ENCODE measurements around the gene PCSK1N. TPM values are rescaled to one million over a fixed set of nuclear protein-coding genes. Genes with fewer than 3 reads are reported as not detected.

The PCSK1N gene
- total RNA-seq, 4 donors from 2014 or later = 2.9 to 15.2 (median 7.7) TPM

GRCh38 chrX:48798318-48798717 is 37.1 kb downstream of the PCSK1N start:
- WGBS = 74% methylated on average over 2 of the region's 2 CpGs
- Histone ChIP-seq H3K4me1 (peaks cover 6 to 15% (median 10%) of the 10 kb centered on the region in 4 donors), H3K27me3 (peaks cover 0 to 7% (median 0%) of the 10 kb centered on the region in 4 donors), H3K9me3 (no peaks in the 10 kb centered on the region), H3K36me3 (no peaks in the 10 kb centered on the region), H3K27ac (replicated peaks in 1 of 4) (no peak overlapping the region), H3K4me3 (no peak overlapping the region)
- DNase-seq (ENCODE audit: extremely low spot score) = no peak
- intact Hi-C loops (cut with DNase I) = loop anchor here (10.0 kb wide), 1 partner anchor 154 kb away; no protein-coding TSS in a partner anchor
- TF ChIP-seq POLR2A (IDR thresholded peaks at IDR 0.05; ENCODE audit: low read depth) = no peak
- no peak for TF ChIP-seq POLR2AphosphoS5 (IDR thresholded peaks at IDR 0.05)
- no peak for TF ChIP-seq CTCF (IDR thresholded peaks at IDR 0.05)
- TF ChIP-seq EP300 (IDR thresholded peaks at IDR 0.05) = no peak

- 58% methylated on average over 8 of the region's 8 CpGs for WGBS
- intact Hi-C loops (cut with DNase I) = loop anchor here (10.0 kb wide), 1 partner anchor 150 kb away; no protein-coding TSS in a partner anchor
- H3K4me1 ChIP-seq = no peaks in the 10 kb centered on the region
These were observed 40.4 kb downstream of the PCSK1N start for GRCh38 chrX:48794911-48795515.

GRCh38 chrX:48794340-48794910 is 41.0 kb downstream of the PCSK1N start:
- DNase-seq (ENCODE audit: extremely low spot score) = no peak
- intact Hi-C loops (cut with DNase I) = loop anchor here (10.0 kb wide), 1 partner anchor 150 kb away; no protein-coding TSS in a partner anchor
- Histone ChIP-seq H3K27ac (replicated peaks in 1 of 4) (no peak overlapping the region), H3K9me3 (no peaks in the 10 kb centered on the region), H3K4me1 (no peaks in the 10 kb centered on the region), H3K4me3 (no peak overlapping the region), H3K36me3 (no peaks in the 10 kb centered on the region), H3K27me3 (peaks cover 0 to 7% (median 0%) of the 10 kb centered on the region in 4 donors)
- WGBS = 78% methylated on average over 12 of the region's 12 CpGs
- TF ChIP-seq EP300 (IDR thresholded peaks at IDR 0.05) (no peak), CTCF (IDR thresholded peaks at IDR 0.05) (no peak), POLR2A (IDR thresholded peaks at IDR 0.05; ENCODE audit: low read depth) (no peak), POLR2AphosphoS5 (IDR thresholded peaks at IDR 0.05) (no peak)

More at GRCh38 chrX:48794911-48795515, 40.4 kb downstream of the PCSK1N start:
- Histone ChIP-seq H3K27me3 (peaks cover 0 to 7% (median 0%) of the 10 kb centered on the region in 4 donors), H3K27ac (replicated peaks in 1 of 4) (no peak overlapping the region), H3K36me3 (no peaks in the 10 kb centered on the region), H3K4me3 (no peak overlapping the region), H3K9me3 (no peaks in the 10 kb centered on the region)
- TF ChIP-seq CTCF (IDR thresholded peaks at IDR 0.05) = no peak
- TF ChIP-seq POLR2A (IDR thresholded peaks at IDR 0.05; ENCODE audit: low read depth) = no peak
- no peak for TF ChIP-seq EP300 (IDR thresholded peaks at IDR 0.05)
- TF ChIP-seq POLR2AphosphoS5 (IDR thresholded peaks at IDR 0.05) = no peak
- DNase-seq (ENCODE audit: extremely low spot score) = no peak

GRCh38 chrX:48793935-48794334 is 41.5 kb downstream of the PCSK1N start:
- Histone ChIP-seq H3K9me3 (no peaks in the 10 kb centered on the region), H3K36me3 (no peaks in the 10 kb centered on the region), H3K27me3 (peaks cover 0 to 7% (median 0%) of the 10 kb centered on the region in 4 donors), H3K4me3 (no peak overlapping the region), H3K4me1 (no peaks in the 10 kb centered on the region), H3K27ac (replicated peaks in 1 of 4) (no peak overlapping the region)
- no peak for TF ChIP-seq POLR2AphosphoS5 (IDR thresholded peaks at IDR 0.05)
- TF ChIP-seq CTCF (IDR thresholded peaks at IDR 0.05) = no peak
- TF ChIP-seq EP300 (IDR thresholded peaks at IDR 0.05) = no peak
- no peak for TF ChIP-seq POLR2A (IDR thresholded peaks at IDR 0.05; ENCODE audit: low read depth)
- intact Hi-C loops (cut with DNase I) = loop anchor here (10.0 kb wide), 1 partner anchor 149 kb away; no protein-coding TSS in a partner anchor
- 100% methylated on average over 2 of the region's 4 CpGs for WGBS
- DNase-seq (ENCODE audit: extremely low spot score) = no peak

Measured in esophagus muscularis mucosa (tissue), 4 donors.